Right lobe of liver (tissue), 4 donors: ENCODE data around the gene PSG11.
"Not testable (repeated sequence)": the region's sequence is repeated elsewhere in the genome, so short reads cannot be mapped to it uniquely, and the experiment has no call there.

Experiments used
- CTCF ChIP-seq, 4 donors: fragments of 200-600 bp in 3 of 4; fragments of 450-650 bp in 1 of 4; IDR thresholded peaks; one replicate each; pipeline versions ENCODE4 v1.5.1 to v1.8.0; 2016 to 2022; ENCODE audit warnings: antibody characterized with exemption in 4 of 4, mild to moderate bottlenecking in 2 of 4
- POLR2A ChIP-seq: fragments of 450-650 bp; IDR thresholded peaks from one replicate; pipeline ENCODE4 v1.6.1; 2017; ENCODE audit warnings: antibody characterized with exemption, mild to moderate bottlenecking
- donor health status: DM: no; HTN: no; CAD: no.
- donor health status: DM: no; HTN: no; CAD: no.
- donor health status: DM: no; HTN: yes; CAD: no.

- not testable (repeated sequence) for TF ChIP-seq CTCF (IDR thresholded peaks at IDR 0.05); POLR2A
Observed at GRCh38 chr19:42988206-42988605, 38.1 kb downstream of the PSG11 start.
